OCI-LY7 (cell line): Measurements from ENCODE around the gene LPIN1. TPM values are rescaled to one million over a fixed set of nuclear protein-coding genes. Genes with fewer than 3 reads are reported as not detected.

ENCODE experiments used
- BruUV-seq: library from RNA; stranded (reverse); fragments of 400-500 nt; replicated peaks from 2 replicates; lab custom pipeline; 2021; lab: Mats Ljungman, UMichigan
- CTCF ChIA-PET: fragments of 300-600 bp; sonication (Branson Sonifier 250); formaldehyde crosslinking; loops from one replicate; lab custom pipeline; 2022; ENCODE audit warnings: antibody characterized with exemption; ENCODE audit not compliant: unreplicated experiment; lab: Charles Lee
- POLR2A ChIA-PET: fragments of 300-600 bp; sonication (Branson Sonifier 250); formaldehyde crosslinking; loops from one replicate; lab custom pipeline; 2022; ENCODE audit warnings: antibody characterized with exemption; lab: Charles Lee
- DNase-seq: peaks from one replicate; pipeline ENCODE4 v3.0.0-alpha.2; 2015; ENCODE audit warnings: low spot score
- H2AFZ ChIP-seq: fragments of 200-600 bp; sonication (generic), shearing (Covaris generic); 2 replicates; pipeline ENCODE4 v1.6.1; 2014; ENCODE audit warnings: mild to moderate bottlenecking, antibody characterized with exemption, low read length, moderate library complexity
- H3K27ac ChIP-seq: fragments of 200-600 bp; sonication (generic); 2 replicates; pipeline ENCODE4 v1.5.1; 2014; ENCODE audit warnings: mixed run types, low read depth, mild to moderate bottlenecking, moderate library complexity, low read length, inconsistent platforms; ENCODE audit not compliant: poor library complexity, severe bottlenecking
- H3K36me3 ChIP-seq: fragments of 200-600 bp; sonication (generic); 2 replicates; pipeline ENCODE4 v1.6.1; 2014; ENCODE audit warnings: mild to moderate bottlenecking, antibody characterized with exemption, low read length, moderate library complexity, mixed read lengths; ENCODE audit not compliant: insufficient read depth
- H3K4me1 ChIP-seq: fragments of 200-600 bp; sonication (generic); 2 replicates; pipeline ENCODE4 v1.5.1; 2014; ENCODE audit warnings: mild to moderate bottlenecking, low read length; ENCODE audit not compliant: insufficient read depth, poor library complexity, severe bottlenecking
- H3K4me2 ChIP-seq: fragments of 200-600 bp; sonication (generic); 2 replicates; pipeline ENCODE4 v1.6.1; 2014; ENCODE audit warnings: mild to moderate bottlenecking, low read length
- H3K4me3 ChIP-seq: fragments of 200-600 bp; sonication (generic); 2 replicates; pipeline ENCODE4 v1.5.1; 2014; ENCODE audit warnings: mild to moderate bottlenecking, low read depth, low read length; ENCODE audit not compliant: poor library complexity, severe bottlenecking
- H3K79me2 ChIP-seq: fragments of 200-600 bp; sonication (generic); 2 replicates; pipeline ENCODE4 v1.6.1; 2016; ENCODE audit warnings: low read depth, mild to moderate bottlenecking, low read length, moderate library complexity, mixed read lengths; ENCODE audit not compliant: insufficient read depth
- H3K9me2 ChIP-seq: fragments of 200-600 bp; sonication (generic); 2 replicates; pipeline ENCODE4 v1.6.1; 2016; ENCODE audit warnings: mild to moderate bottlenecking, low read length, mixed read lengths; ENCODE audit not compliant: insufficient read depth
- H3K9me3 ChIP-seq: fragments of 200-600 bp; sonication (generic); 2 replicates; pipeline ENCODE4 v1.6.1; 2014; ENCODE audit warnings: mild to moderate bottlenecking, mixed run types, low read length, mixed read lengths
- H4K20me1 ChIP-seq: fragments of 200-600 bp; sonication (generic); 2 replicates; pipeline ENCODE4 v1.6.1; 2014; ENCODE audit warnings: mild to moderate bottlenecking, antibody characterized with exemption, low read length, moderate library complexity, mixed read lengths; ENCODE audit not compliant: insufficient read depth
- EZH2phosphoT487 ChIP-seq: fragments of 200-600 bp; sonication (generic); IDR thresholded peaks from 2 replicates; pipeline ENCODE4 v1.6.1; 2018; ENCODE audit warnings: low read depth, borderline replicate concordance, mild to moderate bottlenecking, mixed run types, antibody characterized with exemption, low read length, moderate library complexity, mixed read lengths
- intact Hi-C: fragments of 100-400 bp; cut with micrococcal nuclease; formaldehyde crosslinking; loops from one replicate; pipeline ENCODE4 v1.10.0; 2022; ENCODE audit not compliant: unreplicated experiment
- total RNA-seq, 2 experiments: library from RNA; depleted of rRNA in 1 of 2; stranded (reverse); fragments of >200 nt in 1 of 2; shearing (Covaris generic) in 1 of 2; gene quantifications; 2 replicates each; pipeline ENCODE4 v1.2.3, GENCODE V29; 2014 to 2022
- TF ChIP-seq, protein P1 (sequence below): fragments of 200-600 bp; sonication (generic); conservative IDR thresholded peaks from 2 replicates; pipeline ENCODE4 v1.5.1; 2014; ENCODE audit warnings: mild to moderate bottlenecking, antibody characterized with exemption, low read length, moderate library complexity, mixed read lengths

The LPIN1 gene
- total RNA-seq, 2 experiments from 2014 or later = 56.9 to 70.2 TPM

DNA sequence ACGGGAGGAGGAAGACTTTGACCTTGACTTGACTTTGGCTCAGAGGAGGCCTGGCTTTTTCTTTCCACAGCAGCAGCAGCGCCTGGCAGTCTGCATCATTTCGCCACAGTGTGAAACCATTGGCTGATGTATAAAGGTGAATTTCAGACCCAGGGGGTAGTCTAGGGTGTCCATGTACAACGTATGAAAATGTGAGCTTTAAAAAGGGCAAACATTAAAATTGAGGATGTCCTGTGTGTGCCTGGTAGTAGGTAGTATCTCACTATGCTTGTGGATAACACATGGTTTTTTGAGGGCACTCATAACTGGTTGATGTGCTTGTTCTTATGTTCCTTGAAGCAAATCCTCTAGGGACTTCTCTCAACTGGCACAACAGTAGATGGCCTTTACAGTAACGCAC lies 86.1 kb downstream of the LPIN1 start:
- Histone ChIP-seq H2AFZ (peak overlapping the region; percentile 58; the same call in 1 of the 2 replicates), H3K27ac (peak overlapping the region; percentile 6), H3K9me3 (peaks cover 9% of the 10 kb centered on the region; the same call in 1 of the 2 replicates), H3K36me3 (peaks cover 9% of the 10 kb centered on the region), H3K79me2 (no peaks in the 10 kb centered on the region), H3K9me2 (no peaks in the 10 kb centered on the region), H3K4me1 (peaks cover 55% of the 10 kb centered on the region), H3K4me2 (peak overlapping the region; percentile 78), H3K4me3 (no peak overlapping the region), H4K20me1 (no peaks in the 10 kb centered on the region)
- no TSS peak for BruUV-seq
- DNase-seq = peak; percentile 19
- TF ChIP-seq EZH2phosphoT487 = no peak
- TF ChIP-seq, protein P1, sequence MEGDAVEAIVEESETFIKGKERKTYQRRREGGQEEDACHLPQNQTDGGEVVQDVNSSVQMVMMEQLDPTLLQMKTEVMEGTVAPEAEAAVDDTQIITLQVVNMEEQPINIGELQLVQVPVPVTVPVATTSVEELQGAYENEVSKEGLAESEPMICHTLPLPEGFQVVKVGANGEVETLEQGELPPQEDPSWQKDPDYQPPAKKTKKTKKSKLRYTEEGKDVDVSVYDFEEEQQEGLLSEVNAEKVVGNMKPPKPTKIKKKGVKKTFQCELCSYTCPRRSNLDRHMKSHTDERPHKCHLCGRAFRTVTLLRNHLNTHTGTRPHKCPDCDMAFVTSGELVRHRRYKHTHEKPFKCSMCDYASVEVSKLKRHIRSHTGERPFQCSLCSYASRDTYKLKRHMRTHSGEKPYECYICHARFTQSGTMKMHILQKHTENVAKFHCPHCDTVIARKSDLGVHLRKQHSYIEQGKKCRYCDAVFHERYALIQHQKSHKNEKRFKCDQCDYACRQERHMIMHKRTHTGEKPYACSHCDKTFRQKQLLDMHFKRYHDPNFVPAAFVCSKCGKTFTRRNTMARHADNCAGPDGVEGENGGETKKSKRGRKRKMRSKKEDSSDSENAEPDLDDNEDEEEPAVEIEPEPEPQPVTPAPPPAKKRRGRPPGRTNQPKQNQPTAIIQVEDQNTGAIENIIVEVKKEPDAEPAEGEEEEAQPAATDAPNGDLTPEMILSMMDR = no peak
- CTCF ChIA-PET = interaction anchor here (0.6 to 1.2 kb wide), 2 partner anchors 10 to 65 kb away, joined by 3 to 4 read pairs; no protein-coding TSS in a partner anchor
- intact Hi-C loops = no loop called here
- POLR2A ChIA-PET = interaction anchor here (0.6 to 1.7 kb wide), 6 partner anchors 10 to 1671 kb away, joined by 3 to 7 read pairs (median 5); no protein-coding TSS in a partner anchor

DNA sequence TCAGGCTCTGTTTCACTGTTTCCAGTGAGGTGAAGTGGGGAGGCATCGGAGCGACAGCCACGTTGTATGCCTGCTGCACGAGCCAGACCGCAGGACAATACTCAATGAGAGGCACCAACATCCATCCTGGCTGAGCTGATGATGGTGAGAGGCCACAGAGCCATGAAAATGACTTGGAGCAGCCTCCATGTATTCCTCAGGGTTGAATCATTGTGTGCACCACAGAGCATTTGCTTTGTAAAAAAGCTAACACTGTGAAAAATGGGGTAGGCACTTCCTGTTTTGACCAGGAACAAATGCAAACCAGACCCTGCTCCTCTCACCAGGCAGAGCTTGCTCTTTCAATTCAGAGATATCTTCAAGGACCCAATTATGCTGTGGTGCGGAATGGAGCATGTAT lies 87.2 kb downstream of the LPIN1 start:
- Histone ChIP-seq H3K4me3 (peak overlapping the region; percentile 4), H3K79me2 (no peaks in the 10 kb centered on the region), H2AFZ (peak overlapping the region; percentile 97), H4K20me1 (no peaks in the 10 kb centered on the region), H3K4me1 (peaks cover 55% of the 10 kb centered on the region), H3K9me3 (peaks cover 9% of the 10 kb centered on the region; the same call in 1 of the 2 replicates), H3K27ac (no peak overlapping the region), H3K9me2 (no peaks in the 10 kb centered on the region), H3K4me2 (peak overlapping the region; percentile 54), H3K36me3 (peaks cover 6% of the 10 kb centered on the region; the same call in 1 of the 2 replicates)
- ChIA-PET CTCF (no interaction called here), POLR2A (interaction anchor here (1.1 to 1.7 kb wide), 3 partner anchors 10 to 201 kb away, joined by 3 to 7 read pairs (median 6); no protein-coding TSS in a partner anchor)
- BruUV-seq = no TSS peak
- no peak for TF ChIP-seq EZH2phosphoT487
- TF ChIP-seq, protein P1 = no peak
- peak; percentile 48 for DNase-seq
- intact Hi-C loops = no loop called here

DNA sequence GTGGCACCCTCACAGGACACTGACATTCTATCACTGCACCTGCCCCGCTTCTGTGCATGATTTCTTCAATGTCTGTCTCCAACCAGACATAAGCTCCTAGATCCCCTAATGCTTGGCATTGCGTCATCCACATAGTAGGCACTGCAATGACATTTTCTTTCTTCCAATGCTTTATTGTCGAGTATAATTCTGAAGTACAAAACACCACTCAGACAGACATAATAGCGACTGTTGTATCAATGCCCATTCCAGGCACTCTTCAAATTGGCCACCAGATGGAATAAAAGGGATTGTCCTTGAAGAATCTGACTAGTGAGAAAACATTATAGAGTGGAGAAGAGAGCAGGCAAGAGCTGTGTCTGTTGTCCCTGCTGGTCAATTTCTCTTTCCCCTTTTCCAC lies 89.0 kb downstream of the LPIN1 start:
- H3K4me3 ChIP-seq = no peak overlapping the region
- peaks cover 38% of the 10 kb centered on the region for H3K4me1 ChIP-seq
- TF ChIP-seq, protein P1 = no peak
- TF ChIP-seq EZH2phosphoT487 = no peak
- H3K9me3 ChIP-seq = peaks cover 9% of the 10 kb centered on the region; the same call in 1 of the 2 replicates
- intact Hi-C loops = no loop called here
- H3K9me2 ChIP-seq = no peaks in the 10 kb centered on the region
- DNase-seq = no peak
- ChIA-PET POLR2A (no interaction called here), CTCF (no interaction called here)
- no peaks in the 10 kb centered on the region for H3K79me2 ChIP-seq
- no peak overlapping the region for H3K27ac ChIP-seq
- no peaks in the 10 kb centered on the region for H4K20me1 ChIP-seq
- H3K36me3 ChIP-seq = peaks cover 6% of the 10 kb centered on the region; the same call in 1 of the 2 replicates
- peak overlapping the region; percentile 54; the same call in 1 of the 2 replicates for H3K4me2 ChIP-seq
- no peak overlapping the region for H2AFZ ChIP-seq
- BruUV-seq = no TSS peak
